GM23338 (cell line): Measurements from ENCODE around the gene MEP1A. TPM values are rescaled to one million over a fixed set of nuclear protein-coding genes. Genes with fewer than 3 reads are reported as not detected.
"Not testable (repeated sequence)": the region's sequence is repeated elsewhere in the genome, so short reads cannot be mapped to it uniquely, and the experiment has no call there.

ENCODE experiments used
- ATAC-seq: fragments of 200-7000 bp; cut with Tn5 transposase; 3 replicates; pipeline ENCODE4 v1.9.1; 2020
- DNase-seq: peaks from one replicate; pipeline ENCODE4 v3.0.0-alpha.2; 2015; ENCODE audit warnings: low spot score
- H2AFZ ChIP-seq: fragments of 200-600 bp; sonication (generic); 2 replicates; pipeline ENCODE4 v1.8.0; 2016; ENCODE audit warnings: antibody characterized with exemption, mild to moderate bottlenecking, moderate library complexity
- H3F3A ChIP-seq: fragments of 200-600 bp; sonication (generic); replicated peaks from 2 replicates; pipeline ENCODE4 v1.8.0; 2017; ENCODE audit warnings: antibody characterized with exemption, mixed run types, low read depth
- H3K27ac ChIP-seq: fragments of 200-600 bp; sonication (generic); 2 replicates; pipeline ENCODE4 v1.6.1; 2016; ENCODE audit warnings: low read depth
- H3K27me3 ChIP-seq: fragments of 200-600 bp; sonication (generic); 2 replicates; pipeline ENCODE4 v1.8.0; 2016; ENCODE audit warnings: mild to moderate bottlenecking, mixed run types, moderate library complexity; ENCODE audit not compliant: insufficient read depth
- H3K36me3 ChIP-seq: fragments of 200-600 bp; sonication (generic); 2 replicates; pipeline ENCODE4 v1.8.0; 2016; ENCODE audit warnings: mild to moderate bottlenecking; ENCODE audit not compliant: insufficient read depth
- H3K4me1 ChIP-seq: fragments of 200-600 bp; sonication (generic); 2 replicates; pipeline ENCODE4 v1.8.0; 2016; ENCODE audit warnings: mild to moderate bottlenecking, moderate library complexity; ENCODE audit not compliant: insufficient read depth
- H3K4me2 ChIP-seq: fragments of 200-600 bp; sonication (generic); 2 replicates; pipeline ENCODE4 v1.7.1; 2017; ENCODE audit warnings: mixed run types
- H3K4me3 ChIP-seq: fragments of 200-600 bp; sonication (generic); 2 replicates; pipeline ENCODE4 v1.6.1; 2016; ENCODE audit warnings: mixed run types
- H3K79me2 ChIP-seq: fragments of 200-600 bp; sonication (generic); replicated peaks from 2 replicates; pipeline ENCODE4 v1.8.0; 2017; ENCODE audit warnings: mild to moderate bottlenecking; ENCODE audit not compliant: insufficient read depth
- H3K9me2 ChIP-seq: fragments of 200-600 bp; sonication (generic); 2 replicates; pipeline ENCODE4 v1.8.0; 2017; ENCODE audit not compliant: insufficient read depth
- H4K20me1 ChIP-seq: fragments of 200-600 bp; sonication (generic); replicated peaks from 2 replicates; pipeline ENCODE4 v1.8.0; 2017; ENCODE audit warnings: mild to moderate bottlenecking; ENCODE audit not compliant: insufficient read depth
- H3K27ac Mint-ChIP-seq: 2 replicates; pipeline ENCODE4 v1.8.0; 2020; ENCODE audit warnings: inconsistent platforms, mild to moderate bottlenecking, moderate library complexity, mixed read lengths
- H3K27me3 Mint-ChIP-seq: 3 replicates; pipeline ENCODE4 v1.8.0; 2022; ENCODE audit warnings: low read depth, mild to moderate bottlenecking, moderate library complexity, mixed read lengths, inconsistent platforms; ENCODE audit not compliant: insufficient read depth, poor library complexity
- H3K36me3 Mint-ChIP-seq: 3 replicates; pipeline ENCODE4 v1.8.0; 2021; ENCODE audit warnings: low read depth, mild to moderate bottlenecking, inconsistent platforms, moderate library complexity, mixed read lengths
- H3K4me1 Mint-ChIP-seq: 3 replicates; pipeline ENCODE4 v1.8.0; 2020; ENCODE audit warnings: mild to moderate bottlenecking, inconsistent platforms, mixed read lengths
- H3K4me3 Mint-ChIP-seq: 3 replicates; pipeline ENCODE4 v1.8.0; 2021; ENCODE audit warnings: moderate library complexity, mild to moderate bottlenecking, inconsistent platforms, mixed read lengths
- H3K9me3 Mint-ChIP-seq: 3 replicates; pipeline ENCODE4 v1.8.0; 2020; ENCODE audit warnings: moderate library complexity, mild to moderate bottlenecking, inconsistent platforms, mixed read lengths
- CREB1 ChIP-seq: fragments of 250-450 bp; sonication (Bioruptor Pico); IDR thresholded peaks from 2 replicates; pipeline ENCODE4 v1.5.0; 2020; ENCODE audit warnings: low read depth, mild to moderate bottlenecking, moderate library complexity
- CTCF ChIP-seq, 2 experiments: fragments of 200-600 bp in 1 of 2; sonication (generic) in 1 of 2; conservative IDR thresholded peaks; 2 replicates each; pipeline versions ENCODE4 v1.5.1 to v1.6.1; 2016 to 2017; ENCODE audit warnings: antibody characterized with exemption in 2 of 2, low read depth in 2 of 2, mild to moderate bottlenecking in 2 of 2, moderate library complexity in 1 of 2
- ETS1 ChIP-seq: IDR thresholded peaks from 2 replicates; pipeline ENCODE4 v1.6.1; 2016; ENCODE audit warnings: antibody characterized with exemption
- EZH2 ChIP-seq: fragments of 200-600 bp; sonication (generic); IDR thresholded peaks from one replicate; pipeline ENCODE4 v1.8.0; 2017; ENCODE audit warnings: antibody characterized with exemption, mild to moderate bottlenecking, low read depth; ENCODE audit not compliant: unreplicated experiment
- EZH2phosphoT487 ChIP-seq: fragments of 200-600 bp; sonication (generic); IDR thresholded peaks from one replicate; pipeline ENCODE4 v1.8.1; 2018; ENCODE audit warnings: antibody characterized with exemption; ENCODE audit not compliant: unreplicated experiment
- JUNB ChIP-seq: IDR thresholded peaks from one replicate; pipeline ENCODE4 v1.6.1; 2016; ENCODE audit warnings: antibody characterized with exemption; ENCODE audit not compliant: unreplicated experiment
- NANOG ChIP-seq: IDR thresholded peaks from 2 replicates; pipeline ENCODE4 v1.6.1; 2016; ENCODE audit warnings: antibody characterized with exemption, borderline replicate concordance
- POLR2AphosphoS5 ChIP-seq: IDR thresholded peaks from 2 replicates; pipeline ENCODE4 v1.6.1; 2016; ENCODE audit warnings: antibody characterized with exemption, low read depth
- REST ChIP-seq: IDR thresholded peaks from one replicate; pipeline ENCODE4 v1.6.1; 2018; ENCODE audit warnings: antibody characterized with exemption; ENCODE audit not compliant: unreplicated experiment
- STAT1 ChIP-seq: IDR thresholded peaks from one replicate; pipeline ENCODE4 v1.6.1; 2016; ENCODE audit warnings: antibody characterized with exemption; ENCODE audit not compliant: unreplicated experiment
- ZNF114 ChIP-seq: fragments of 250-450 bp; sonication (Bioruptor Pico); IDR thresholded peaks from 2 replicates; pipeline ENCODE4 v1.5.0; 2020; ENCODE audit warnings: mild to moderate bottlenecking, moderate library complexity
- ZNF331 ChIP-seq: fragments of 250-450 bp; sonication (Bioruptor Pico); IDR thresholded peaks from 2 replicates; pipeline ENCODE4 v1.5.0; 2020; ENCODE audit warnings: low read depth, mild to moderate bottlenecking, moderate library complexity
- polyA plus RNA-seq: library from polyadenylated mRNA; unstranded; fragments of >200 nt; fragmentation: Nextera tagmentation; extraction: Ambion mirVana; gene quantifications from 2 replicates; pipeline ENCODE4 v1.2.1, GENCODE V29; 2016
- total RNA-seq: library from RNA; depleted of rRNA; stranded (reverse); fragments of >200 nt; shearing (Covaris generic); gene quantifications from 2 replicates; pipeline ENCODE4 v1.2.3, GENCODE V29; 2014

The MEP1A gene
- total and polyA plus RNA-seq, 2 experiments from 2014 or later = not detected

GRCh38 chr6:46838033-46838432, 44.8 kb downstream of the MEP1A start (continued):
- TF ChIP-seq REST = no peak
- TF ChIP-seq STAT1 = no peak
- TF ChIP-seq ETS1 = no peak
- TF ChIP-seq EZH2 = no peak
- no peak for TF ChIP-seq CREB1

GRCh38 chr6:46842252-46842846, 49.2 kb downstream of the MEP1A start:
- not testable (repeated sequence) for DNase-seq, H4K20me1 ChIP-seq, H3K4me3 ChIP-seq, H3K4me1 Mint-ChIP-seq, H3K27ac Mint-ChIP-seq, H3K4me3 Mint-ChIP-seq, ATAC-seq, H3K27me3 Mint-ChIP-seq, H3K27me3 ChIP-seq, H3K27ac ChIP-seq, H3K4me2 ChIP-seq, H2AFZ ChIP-seq, H3K79me2 ChIP-seq, H3K9me2 ChIP-seq, H3K4me1 ChIP-seq, H3F3A ChIP-seq, H3K36me3 ChIP-seq
- peaks cover 13% of the 10 kb centered on the region; the same call in 2 of the 3 replicates for H3K36me3 Mint-ChIP-seq
- H3K9me3 Mint-ChIP-seq = peaks cover 24% of the 10 kb centered on the region

- Mint-ChIP-seq H3K9me3 (peaks cover 24% of the 10 kb centered on the region), H3K27ac (no peak overlapping the region), H3K27me3 (peaks cover 2% of the 10 kb centered on the region), H3K36me3 (peaks cover 13% of the 10 kb centered on the region; the same call in 2 of the 3 replicates), H3K4me1 (peaks cover 16% of the 10 kb centered on the region), H3K4me3 (no peak overlapping the region)
- no peaks in the 10 kb centered on the region for H3K9me2 ChIP-seq
- no peak overlapping the region for H2AFZ ChIP-seq
- peaks cover 5% of the 10 kb centered on the region; the same call in 1 of the 2 replicates for H3K4me1 ChIP-seq
- H3K4me3 ChIP-seq = no peak overlapping the region
- no peaks in the 10 kb centered on the region for H3K36me3 ChIP-seq
- no peaks in the 10 kb centered on the region for H4K20me1 ChIP-seq
- H3K27ac ChIP-seq = no peak overlapping the region
- H3K27me3 ChIP-seq = peaks cover 10% of the 10 kb centered on the region; the same call in 1 of the 2 replicates
- DNase-seq = no peak
- H3K79me2 ChIP-seq = no peaks in the 10 kb centered on the region
- no peak overlapping the region for H3K4me2 ChIP-seq
- no peak for ATAC-seq
- H3F3A ChIP-seq = no peaks in the 10 kb centered on the region
- TF ChIP-seq EZH2phosphoT487 (no peak), STAT1 (no peak), CREB1 (no peak), EZH2 (no peak), NANOG (no peak), JUNB (no peak), POLR2AphosphoS5 (no peak), ETS1 (no peak), ZNF114 (CRISPR knock-in tag) (no peak), CTCF (conservative IDR thresholded peaks at IDR 0.05; ENCODE audit: low read depth in 2 of 2) (no peak), ZNF331 (CRISPR knock-in tag) (no peak)
Observed at GRCh38 chr6:46845126-46845525, 51.9 kb downstream of the MEP1A start.
